ENCODE results near the gene CTXN2.

The CTXN2 gene

GRCh38 chr15:48221261-48221660, 29.8 kb downstream of the CTXN2 start:
- DNase-seq (ENCODE audit: insufficient read length, low spot score) (no peak), FAIRE-seq (no peak)

- no peak for FAIRE-seq
- DNase-seq (ENCODE audit: insufficient read length, low spot score), result no peak
These were observed 30.4 kb downstream of the CTXN2 start for GRCh38 chr15:48221885-48222284.

- DNase-seq (ENCODE audit: insufficient read length, low spot score) (no peak), FAIRE-seq (no peak)
These were observed 31.2 kb downstream of the CTXN2 start for GRCh38 chr15:48222627-48223026.

- FAIRE-seq (no peak), DNase-seq (ENCODE audit: insufficient read length, low spot score) (no peak)
These were observed 34.3 kb downstream of the CTXN2 start for GRCh38 chr15:48225771-48226170.

- DNase-seq (ENCODE audit: insufficient read length, low spot score) (no peak), FAIRE-seq (no peak)
These were observed 39.0 kb downstream of the CTXN2 start for GRCh38 chr15:48230498-48230897.

GRCh38 chr15:48233246-48233645, 41.8 kb downstream of the CTXN2 start:
- FAIRE-seq (no peak), DNase-seq (ENCODE audit: insufficient read length, low spot score) (no peak)

- FAIRE-seq, result no peak
These were observed 47.9 kb downstream of the CTXN2 start for GRCh38 chr15:48239334-48239733.

GRCh38 chr15:48242015-48242414, 50.5 kb downstream of the CTXN2 start:
- no peak for FAIRE-seq
- no peak for DNase-seq (ENCODE audit: insufficient read length, low spot score)

More at GRCh38 chr15:48239334-48239733, 47.9 kb downstream of the CTXN2 start:
- no peak for DNase-seq (ENCODE audit: insufficient read length, low spot score)

- no peak for FAIRE-seq
These were observed 51.1 kb downstream of the CTXN2 start for GRCh38 chr15:48242535-48242934.

GRCh38 chr15:48244921-48245320, 53.5 kb downstream of the CTXN2 start:
- FAIRE-seq (no peak), DNase-seq (ENCODE audit: insufficient read length, low spot score) (peak; percentile 4)

More at GRCh38 chr15:48242535-48242934, 51.1 kb downstream of the CTXN2 start:
- DNase-seq (ENCODE audit: insufficient read length, low spot score), result no peak

GRCh38 chr15:48248414-48248813, 56.9 kb downstream of the CTXN2 start:
- no peak for DNase-seq (ENCODE audit: insufficient read length, low spot score)

GRCh38 chr15:48250640-48251076, 59.2 kb downstream of the CTXN2 start:
- no peak for FAIRE-seq
- DNase-seq (ENCODE audit: insufficient read length, low spot score), result peak; percentile 29

More at GRCh38 chr15:48248414-48248813, 56.9 kb downstream of the CTXN2 start:
- FAIRE-seq, result no peak

- DNase-seq (ENCODE audit: insufficient read length, low spot score) (no peak), FAIRE-seq (no peak)
These were observed 61.7 kb downstream of the CTXN2 start for GRCh38 chr15:48253172-48253571.

Data from HTR-8/SVneo (cell line).